GM19099 (cell line): ENCODE data around the gene HOXC4.

Source experiments
- POLR2A ChIP-seq: IDR thresholded peaks from 3 replicates; pipeline ENCODE4 v1.6.1; 2011; ENCODE audit warnings: low read depth; ENCODE audit not compliant: insufficient read length; ENCODE audit errors: extremely low read depth

Gene HOXC4

DNA sequence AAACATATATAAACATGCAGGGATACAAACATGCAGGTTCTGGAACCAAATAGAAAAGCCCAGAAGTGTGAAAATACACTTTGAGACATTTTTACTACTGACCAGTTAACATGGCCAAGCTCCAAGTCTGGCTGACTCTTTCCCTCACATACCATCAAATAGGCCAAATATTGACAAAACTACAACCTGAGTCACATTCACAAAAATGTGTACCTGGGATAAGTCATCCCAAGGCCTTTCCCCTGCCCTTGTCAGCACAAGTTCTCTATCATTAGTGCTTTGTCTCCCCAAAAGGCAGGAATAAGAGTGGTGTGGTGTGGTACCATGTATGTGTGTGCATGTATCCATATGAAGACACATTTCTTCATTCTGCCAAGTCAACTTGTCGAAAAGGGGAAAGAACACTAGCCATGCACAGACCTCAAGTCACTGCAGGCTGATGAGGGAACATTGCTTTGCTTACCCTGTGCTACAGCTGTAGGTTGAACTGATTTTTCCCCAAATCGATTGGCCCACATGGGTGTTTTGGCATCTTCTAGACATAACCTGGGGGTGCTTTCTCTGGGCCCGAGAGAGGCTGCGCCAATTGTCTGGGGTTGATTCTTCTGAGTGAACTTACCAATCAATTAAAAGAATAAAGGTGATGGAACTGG is 14.9 kb downstream of the HOXC4 start:
- no peak for TF ChIP-seq POLR2A

DNA sequence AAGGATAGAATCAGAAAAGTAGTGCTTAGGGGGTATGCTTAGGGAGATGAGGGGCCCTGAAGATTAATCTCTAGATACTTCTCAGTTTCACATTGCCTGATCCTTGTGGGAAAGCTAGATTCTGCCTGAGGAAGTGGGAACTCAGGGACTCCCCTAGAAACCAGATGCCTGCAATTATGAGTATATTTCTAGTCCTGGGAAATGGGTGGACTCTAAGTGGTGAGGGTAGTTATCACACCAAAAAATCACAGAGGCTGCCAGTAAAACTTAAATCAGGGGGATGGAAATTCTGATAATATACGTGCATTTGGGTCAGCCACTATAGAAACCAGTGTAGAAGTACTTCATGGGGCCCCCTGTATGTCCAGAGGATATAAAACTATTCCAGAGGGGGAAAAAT is 18.3 kb downstream of the HOXC4 start:
- TF ChIP-seq POLR2A = no peak

DNA sequence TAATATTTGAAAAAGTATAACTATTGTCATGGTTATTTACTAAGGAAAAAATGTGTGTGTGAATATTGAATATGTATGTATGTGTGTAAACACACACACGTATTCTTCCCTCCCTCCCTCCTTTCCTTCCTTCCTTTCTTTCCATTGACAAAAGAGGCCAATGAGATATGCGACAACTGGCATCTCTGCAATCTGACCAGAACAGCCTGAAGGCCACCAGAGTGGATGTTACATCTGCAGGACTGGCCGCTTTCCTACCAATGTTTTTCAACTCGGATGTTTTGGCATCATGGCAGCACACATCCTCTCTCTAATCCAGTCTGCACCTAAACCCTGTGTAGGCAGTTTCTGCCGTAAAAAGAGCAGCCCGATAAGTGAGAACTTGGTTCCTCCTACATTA is 20.7 kb downstream of the HOXC4 start:
- no peak for TF ChIP-seq POLR2A

DNA sequence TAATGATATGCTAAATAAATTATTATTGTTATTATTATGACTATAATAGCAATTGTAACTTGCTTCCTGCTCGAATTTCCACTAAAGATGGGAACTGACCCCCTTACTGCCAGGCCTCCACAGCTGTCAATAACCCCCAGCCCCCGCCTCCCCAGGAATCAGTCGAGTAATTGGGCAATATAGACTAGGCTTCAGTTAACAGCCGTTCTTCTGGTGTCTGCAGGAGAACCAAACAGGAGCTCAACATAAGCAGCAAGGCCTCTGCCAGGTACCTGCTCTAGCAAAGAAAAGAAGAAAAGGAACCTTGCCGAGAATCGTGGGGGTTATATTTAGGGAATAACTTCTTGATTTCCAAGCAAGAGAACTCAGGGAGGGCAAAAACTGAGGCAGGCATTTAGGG is 21.8 kb downstream of the HOXC4 start:
- TF ChIP-seq POLR2A = no peak

DNA sequence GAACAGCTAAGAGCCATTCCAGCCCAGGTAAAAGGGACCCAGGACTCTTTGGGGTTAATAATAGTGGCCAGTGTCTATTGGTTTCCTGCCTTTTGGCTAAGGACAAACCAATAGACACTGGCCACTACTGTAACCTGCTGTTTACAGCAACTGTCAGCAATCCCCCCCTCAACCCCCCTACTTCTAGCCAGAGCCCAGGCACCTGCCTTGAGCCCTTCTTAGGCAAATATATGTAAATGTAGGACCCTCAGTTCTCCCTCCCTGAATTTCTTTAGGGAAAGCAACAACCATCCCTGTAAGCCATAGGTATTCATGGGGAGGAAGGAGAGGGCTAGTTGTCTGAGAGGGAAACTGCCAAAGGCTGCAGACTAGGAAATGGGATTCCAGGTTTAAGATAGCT is 22.3 kb downstream of the HOXC4 start:
- TF ChIP-seq POLR2A = no peak

DNA sequence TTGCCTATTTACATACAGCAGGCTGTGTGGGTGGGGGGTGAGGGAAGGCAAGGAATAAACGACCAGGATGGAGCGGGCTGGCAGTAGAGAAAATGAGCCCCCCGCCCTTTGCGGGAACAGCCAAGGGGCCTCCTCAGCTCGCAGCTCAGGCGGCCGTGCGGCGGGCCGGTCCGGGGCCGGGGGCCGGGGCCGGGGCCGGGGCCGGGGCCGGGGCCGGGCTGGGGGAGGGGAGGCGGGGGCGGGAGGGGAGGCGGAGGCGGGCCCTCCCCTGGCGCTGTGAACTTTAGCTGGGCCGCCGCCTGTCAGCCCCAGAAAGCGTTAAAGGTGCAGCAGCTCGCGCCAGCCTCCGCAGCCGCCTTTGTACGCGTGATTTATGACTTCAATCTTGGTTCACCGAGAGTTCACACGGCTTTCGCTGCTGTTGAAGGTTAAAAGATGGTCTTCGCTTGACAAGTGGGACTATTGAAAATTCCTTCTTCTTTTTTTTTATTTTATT is 28.8 kb downstream of the HOXC4 start:
- TF ChIP-seq POLR2A = no peak
